NCI-H82 treated with DMSO at 0.1 percent for 48 hours (cell line): ENCODE results near the gene HDAC4.

Experiments used
- DNase-seq: peaks from one replicate; lab custom pipeline; 2025; ENCODE audit not compliant: unreplicated experiment; lab: John Stamatoyannopoulos, UW

The HDAC4 gene

GRCh38 chr2:239329972-239330572 lies 70.7 kb downstream of the HDAC4 start:
- DNase-seq, result no peak

GRCh38 chr2:239329284-239329971 lies 71.4 kb downstream of the HDAC4 start:
- DNase-seq, result no peak

GRCh38 chr2:239328351-239329191 lies 72.2 kb downstream of the HDAC4 start:
- DNase-seq, result no peak

- no peak for DNase-seq
These were observed 73.1 kb downstream of the HDAC4 start for GRCh38 chr2:239327536-239328350.

- no peak for DNase-seq
These were observed 73.8 kb downstream of the HDAC4 start for GRCh38 chr2:239326831-239327535.

- no peak for DNase-seq
These were observed 76.4 kb downstream of the HDAC4 start for GRCh38 chr2:239324456-239324855.

- DNase-seq, result no peak
These were observed 77.4 kb downstream of the HDAC4 start for GRCh38 chr2:239323447-239323846.

GRCh38 chr2:239322416-239323086 lies 78.3 kb downstream of the HDAC4 start:
- no peak for DNase-seq

GRCh38 chr2:239321596-239322415 lies 79.0 kb downstream of the HDAC4 start:
- no peak for DNase-seq

GRCh38 chr2:239318790-239319661 lies 81.8 kb downstream of the HDAC4 start:
- DNase-seq, result no peak

- DNase-seq, result no peak
These were observed 82.6 kb downstream of the HDAC4 start for GRCh38 chr2:239318151-239318611.

GRCh38 chr2:239316562-239317465 lies 84.0 kb downstream of the HDAC4 start:
- DNase-seq, result no peak

- no peak for DNase-seq
These were observed 85.5 kb downstream of the HDAC4 start for GRCh38 chr2:239315308-239315707.

- no peak for DNase-seq
These were observed 87.0 kb downstream of the HDAC4 start for GRCh38 chr2:239313776-239314175.

GRCh38 chr2:239312741-239313667 lies 87.8 kb downstream of the HDAC4 start:
- DNase-seq, result no peak

- no peak for DNase-seq
These were observed 88.7 kb downstream of the HDAC4 start for GRCh38 chr2:239312081-239312511.
